DND-41 (cell line): ENCODE data around the gene RRP9.

Experiments
- EZH2 ChIP-seq: IDR thresholded peaks from 3 replicates; pipeline ENCODE4 v1.6.1; 2012; ENCODE audit warnings: borderline replicate concordance, low read depth, mild to moderate bottlenecking, moderate library complexity, low read length, inconsistent platforms; ENCODE audit not compliant: severe bottlenecking
- TF ChIP-seq, protein P1 (sequence below): IDR thresholded peaks from 2 replicates; pipeline ENCODE4 v1.5.1; 2012; ENCODE audit warnings: borderline replicate concordance, low read length, moderate library complexity, mild to moderate bottlenecking; ENCODE audit not compliant: poor library complexity, severe bottlenecking; ENCODE audit errors: extremely low read depth

DNA sequence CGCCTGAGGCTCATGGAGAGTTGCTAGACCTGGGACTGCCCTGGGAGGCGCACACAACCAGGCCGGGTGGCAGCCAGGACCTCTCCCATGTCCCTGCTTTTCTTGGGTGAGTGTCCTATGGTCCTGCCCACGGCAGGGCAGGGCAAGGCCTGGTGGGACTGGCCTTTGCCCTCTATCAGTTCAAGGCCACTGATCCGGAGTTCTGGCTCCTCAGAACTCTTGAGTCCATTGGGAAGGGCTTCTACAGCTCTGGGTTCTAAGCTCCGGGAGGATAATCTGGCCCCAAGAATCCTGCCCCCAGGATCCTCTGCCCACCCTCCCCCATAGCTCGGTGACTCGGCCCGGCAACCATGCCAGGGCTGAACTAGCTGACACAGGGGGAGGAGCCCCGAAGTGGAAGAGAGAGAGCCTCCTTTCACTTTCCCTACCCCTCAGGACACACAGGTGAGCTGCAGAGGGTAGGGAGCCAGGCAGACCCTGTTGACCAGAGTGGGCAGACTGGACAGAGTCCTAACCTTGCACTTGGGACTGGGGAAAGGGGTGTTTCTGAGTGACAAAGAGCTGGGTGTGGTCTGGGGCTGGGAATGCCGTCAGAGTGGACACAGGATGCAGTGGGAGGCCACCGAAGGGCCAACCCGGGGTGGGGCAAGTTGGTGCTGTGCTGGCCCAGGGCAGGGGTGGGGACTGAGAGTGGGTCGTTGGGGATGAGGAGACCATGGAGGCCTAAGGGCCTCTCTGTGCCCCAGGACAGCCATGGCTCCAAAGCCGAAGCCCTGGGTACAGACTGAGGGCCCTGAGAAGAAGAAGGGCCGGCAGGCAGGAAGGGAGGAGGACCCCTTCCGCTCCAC, 1.1 kb upstream of the RRP9 start:
- TF ChIP-seq, protein P1, sequence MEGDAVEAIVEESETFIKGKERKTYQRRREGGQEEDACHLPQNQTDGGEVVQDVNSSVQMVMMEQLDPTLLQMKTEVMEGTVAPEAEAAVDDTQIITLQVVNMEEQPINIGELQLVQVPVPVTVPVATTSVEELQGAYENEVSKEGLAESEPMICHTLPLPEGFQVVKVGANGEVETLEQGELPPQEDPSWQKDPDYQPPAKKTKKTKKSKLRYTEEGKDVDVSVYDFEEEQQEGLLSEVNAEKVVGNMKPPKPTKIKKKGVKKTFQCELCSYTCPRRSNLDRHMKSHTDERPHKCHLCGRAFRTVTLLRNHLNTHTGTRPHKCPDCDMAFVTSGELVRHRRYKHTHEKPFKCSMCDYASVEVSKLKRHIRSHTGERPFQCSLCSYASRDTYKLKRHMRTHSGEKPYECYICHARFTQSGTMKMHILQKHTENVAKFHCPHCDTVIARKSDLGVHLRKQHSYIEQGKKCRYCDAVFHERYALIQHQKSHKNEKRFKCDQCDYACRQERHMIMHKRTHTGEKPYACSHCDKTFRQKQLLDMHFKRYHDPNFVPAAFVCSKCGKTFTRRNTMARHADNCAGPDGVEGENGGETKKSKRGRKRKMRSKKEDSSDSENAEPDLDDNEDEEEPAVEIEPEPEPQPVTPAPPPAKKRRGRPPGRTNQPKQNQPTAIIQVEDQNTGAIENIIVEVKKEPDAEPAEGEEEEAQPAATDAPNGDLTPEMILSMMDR: no peak
- TF ChIP-seq EZH2: no peak
